Large intestine (tissue), 1 donor: Measurements from ENCODE around the gene ACSF2. TPM values are rescaled to one million over a fixed set of nuclear protein-coding genes. Genes with fewer than 3 reads are reported as not detected.

Experiments used
- polyA plus RNA-seq: library from polyadenylated mRNA; unstranded; fragments of 120-200 nt; gene quantifications from one replicate; pipeline ENCODE4 v1.2.1, GENCODE V29; 2013

The ACSF2 gene
- polyA plus RNA-seq, 1 donor, result 77.8 TPM

Other genes with a start within 250 kb of the ACSF2 start
- 488 TPM for gene COL1A1, start 224.6 kb upstream of the ACSF2 start, polyA plus RNA-seq
- 75.9 TPM for gene TMEM92, start 151.8 kb upstream of the ACSF2 start, polyA plus RNA-seq
- gene XYLT2, start 80.1 kb upstream of the ACSF2 start, polyA plus RNA-seq, result 16.2 TPM
- 71.8 TPM for gene MRPL27, start 53.0 kb upstream of the ACSF2 start, polyA plus RNA-seq
- 3.5 TPM for gene EME1, start 53.0 kb upstream of the ACSF2 start, polyA plus RNA-seq
- 79.8 TPM for gene LRRC59, start 28.7 kb upstream of the ACSF2 start, polyA plus RNA-seq
- 5.9 TPM for gene CHAD, start 42.7 kb downstream of the ACSF2 start, polyA plus RNA-seq
- 39.3 TPM for gene RSAD1, start 52.6 kb downstream of the ACSF2 start, polyA plus RNA-seq
- gene MYCBPAP, start 82.2 kb downstream of the ACSF2 start, polyA plus RNA-seq, result 1.8 TPM
- 3.3 TPM for gene EPN3, start 106.5 kb downstream of the ACSF2 start, polyA plus RNA-seq
- gene SPATA20, start 121.0 kb downstream of the ACSF2 start, polyA plus RNA-seq, result 61.8 TPM
- 1.7 TPM for gene CACNA1G, start 134.5 kb downstream of the ACSF2 start, polyA plus RNA-seq
- gene ABCC3, start 208.7 kb downstream of the ACSF2 start, polyA plus RNA-seq, result 53.7 TPM